Activated CD4-positive, alpha-beta T cell treated with anti-CD3 and anti-CD28 coated beads for 24 hours (primary cell): ENCODE measurements around the gene PPP1R9B.

Experiments
- DNase-seq, 2 donors: peaks; one replicate each; pipeline ENCODE4 v3.0.0-alpha.2; 2020; ENCODE audit warnings: low read depth in 2 of 2

The PPP1R9B gene

GRCh38 chr17:50150354-50151040, at the start of gene PPP1R9B:
Gene PPP1R9B (minus strand): TSS chr17:50150677. CDS start chr17:50150513, 164 bp downstream.
- no peak for DNase-seq

GRCh38 chr17:50199803-50200456, 49.5 kb upstream of the PPP1R9B start:
- DNase-seq = peak; percentile 23 to 54

GRCh38 chr17:50199211-50199802, 48.8 kb upstream of the PPP1R9B start:
- no peak for DNase-seq

- peak; percentile 52 to 54 for DNase-seq
Observed at GRCh38 chr17:50198026-50198669, 47.7 kb upstream of the PPP1R9B start.

- DNase-seq = no peak
Observed at GRCh38 chr17:50196826-50197225, 46.3 kb upstream of the PPP1R9B start.

- DNase-seq = no peak
Observed at GRCh38 chr17:50196036-50196435, 45.6 kb upstream of the PPP1R9B start.

- no peak for DNase-seq
Observed at GRCh38 chr17:50194934-50195865, 44.7 kb upstream of the PPP1R9B start.

- no peak for DNase-seq
Observed at GRCh38 chr17:50194140-50194933, 43.9 kb upstream of the PPP1R9B start.

- DNase-seq = no peak
Observed at GRCh38 chr17:50192618-50193291, 42.3 kb upstream of the PPP1R9B start.

GRCh38 chr17:50192144-50192617, 41.7 kb upstream of the PPP1R9B start:
- no peak for DNase-seq

- DNase-seq = no peak
Observed at GRCh38 chr17:50191359-50192143, 41.1 kb upstream of the PPP1R9B start.

- no peak for DNase-seq
Observed at GRCh38 chr17:50190603-50191358, 40.3 kb upstream of the PPP1R9B start.

- no peak for DNase-seq
Observed at GRCh38 chr17:50190293-50190602, 39.8 kb upstream of the PPP1R9B start.

GRCh38 chr17:50189550-50190292, 39.2 kb upstream of the PPP1R9B start:
- DNase-seq = no peak

GRCh38 chr17:50188921-50189549, 38.6 kb upstream of the PPP1R9B start:
- no peak for DNase-seq

GRCh38 chr17:50188531-50188920, 38.0 kb upstream of the PPP1R9B start:
- no peak for DNase-seq
